Thoracic aorta (tissue), 2 donors: Measurements from ENCODE around the gene NOC2L. TPM values are rescaled to one million over a fixed set of nuclear protein-coding genes. Genes with fewer than 3 reads are reported as not detected.

Source experiments
- ATAC-seq: fragments of 150-250 bp; one replicate; pipeline ENCODE4 v1.8.0; 2017; ENCODE audit warnings: low read depth; ENCODE audit not compliant: insufficient number of reproducible peaks, low FRiP score
- DNase-seq: peaks from one replicate; pipeline ENCODE4 v3.0.0-alpha.2; 2020; ENCODE audit warnings: low spot score
- H3K27ac ChIP-seq, 2 donors: fragments of 200-600 bp; sonication (generic); 1 replicate in 1 of 2; 2 replicates in 1 of 2; pipeline ENCODE4 v1.5.1; 2016; ENCODE audit warnings: mild to moderate bottlenecking in 2 of 2, moderate library complexity in 2 of 2
- H3K27me3 ChIP-seq: fragments of 200-600 bp; sonication (generic); replicated peaks from 2 replicates; pipeline ENCODE4 v1.6.0; 2016; ENCODE audit warnings: mild to moderate bottlenecking; ENCODE audit not compliant: insufficient read depth
- H3K36me3 ChIP-seq: fragments of 200-600 bp; sonication (generic); one replicate; pipeline ENCODE4 v1.5.1; 2016
- H3K4me1 ChIP-seq, 2 donors: fragments of 200-600 bp; sonication (generic); 1 replicate in 1 of 2; 2 replicates in 1 of 2; pipeline versions ENCODE4 v1.5.1 to v1.6.0; 2016; ENCODE audit warnings: low read depth in 2 of 2, mild to moderate bottlenecking in 1 of 2; ENCODE audit not compliant: control insufficient read depth in 1 of 2
- H3K4me3 ChIP-seq: fragments of 200-600 bp; sonication (generic); 2 replicates; pipeline ENCODE4 v1.5.1; 2016; ENCODE audit warnings: mild to moderate bottlenecking
- H3K9me3 ChIP-seq: fragments of 200-600 bp; sonication (generic); 2 replicates; pipeline ENCODE4 v1.5.1; 2016
- CTCF ChIP-seq: fragments of 200-600 bp; sonication (generic); IDR thresholded peaks from one replicate; pipeline ENCODE4 v1.5.1; 2019; ENCODE audit warnings: antibody characterized with exemption
- total RNA-seq, 2 donors: library from RNA; depleted of rRNA; stranded (reverse); fragments of >200 nt; gene quantifications; one replicate each; pipeline versions ENCODE4 v1.1.0 to v1.2.3, GENCODE V29; 2016

Gene NOC2L
- total RNA-seq, 2 donors from 2014 or later: 33.8 to 47.2 TPM

GRCh38 chr1:912740-913301, 46.2 kb downstream of the NOC2L start:
- H3K27me3 ChIP-seq: no peaks in the 10 kb centered on the region
- H3K27ac ChIP-seq: no peak overlapping the region
- H3K9me3 ChIP-seq: no peaks in the 10 kb centered on the region
- ATAC-seq: no peak
- H3K4me3 ChIP-seq: no peak overlapping the region
- H3K36me3 ChIP-seq: no peaks in the 10 kb centered on the region
- TF ChIP-seq CTCF: no peak
- DNase-seq: no peak
- peaks cover 0 to 17% of the 10 kb centered on the region in 2 donors for H3K4me1 ChIP-seq

GRCh38 chr1:911875-912739, 46.9 kb downstream of the NOC2L start:
- no peak overlapping the region for H3K27ac ChIP-seq
- ATAC-seq (no peak), DNase-seq (peak; percentile 0)
- H3K27me3 ChIP-seq: no peaks in the 10 kb centered on the region
- no peaks in the 10 kb centered on the region for H3K9me3 ChIP-seq
- no peak for TF ChIP-seq CTCF
- peaks cover 0 to 17% of the 10 kb centered on the region in 2 donors for H3K4me1 ChIP-seq
- H3K4me3 ChIP-seq: no peak overlapping the region
- no peaks in the 10 kb centered on the region for H3K36me3 ChIP-seq

GRCh38 chr1:910881-911721, 48.0 kb downstream of the NOC2L start:
- Histone ChIP-seq H3K36me3 (no peaks in the 10 kb centered on the region), H3K27me3 (no peaks in the 10 kb centered on the region), H3K9me3 (no peaks in the 10 kb centered on the region), H3K4me3 (no peak overlapping the region), H3K4me1 (peaks cover 5 to 13% of the 10 kb centered on the region in 2 donors), H3K27ac (no peak overlapping the region)
- ATAC-seq (no peak), DNase-seq (no peak)
- TF ChIP-seq CTCF: no peak

GRCh38 chr1:910311-910880, 48.7 kb downstream of the NOC2L start:
- Histone ChIP-seq H3K36me3 (no peaks in the 10 kb centered on the region), H3K27me3 (no peaks in the 10 kb centered on the region), H3K9me3 (no peaks in the 10 kb centered on the region), H3K4me1 (peaks cover 6 to 17% of the 10 kb centered on the region in 2 donors), H3K27ac (no peak overlapping the region), H3K4me3 (peak overlapping the region; percentile 27)
- DNase-seq: no peak
- TF ChIP-seq CTCF: no peak
- ATAC-seq: no peak
